K562 (cell line): ENCODE data around the gene P2RX1. TPM values are rescaled to one million over a fixed set of nuclear protein-coding genes. Genes with fewer than 3 reads are reported as not detected.

Experiments used
- ATF4 ChIP-seq: fragments of 450-650 bp; formaldehyde crosslinking; IDR thresholded peaks from 2 replicates; pipeline ENCODE4 v1.4.0; 2022; ENCODE audit warnings: mild to moderate bottlenecking, moderate library complexity
- ATF7 ChIP-seq: fragments of 450-650 bp; IDR thresholded peaks from 2 replicates; pipeline ENCODE4 v1.7.1; 2014; ENCODE audit warnings: mild to moderate bottlenecking, moderate library complexity
- BACH1 ChIP-seq: fragments of 200-800 bp; sonication (Bioruptor generic); IDR thresholded peaks from 2 replicates; pipeline ENCODE4 v1.6.1; 2016; ENCODE audit warnings: missing genetic modification characterization, missing compliant biosample characterization
- CAMTA2 ChIP-seq: fragments of 250-450 bp; sonication (Bioruptor Pico); conservative IDR thresholded peaks from 2 replicates; pipeline ENCODE4 v1.5.1; 2022
- HDGF ChIP-seq: fragments of 450-650 bp; IDR thresholded peaks from 2 replicates; pipeline ENCODE4 v1.6.1; 2016
- HMG20A ChIP-seq: fragments of 450-650 bp; formaldehyde crosslinking; conservative IDR thresholded peaks from 2 replicates; pipeline ENCODE4 v1.4.0; 2020; ENCODE audit warnings: mild to moderate bottlenecking, mixed read lengths
- JUND ChIP-seq, 2 experiments: IDR thresholded peaks; 2 replicates in 1 of 2; 3 replicates in 1 of 2; pipeline ENCODE4 v1.6.1; 2011; ENCODE audit warnings: borderline replicate concordance in 2 of 2, low read depth in 2 of 2, low read length in 2 of 2, improper control_type of control experiment in 1 of 2, missing biosample characterization in 1 of 2, missing genetic modification characterization in 1 of 2, missing genetic modification reagents in 1 of 2
- KHSRP ChIP-seq: fragments of 450-650 bp; IDR thresholded peaks from 2 replicates; pipeline ENCODE4 v1.6.1; 2017
- MCM2 ChIP-seq: fragments of 450-650 bp; IDR thresholded peaks from 2 replicates; pipeline ENCODE4 v1.6.1; 2017; ENCODE audit warnings: low read depth, mild to moderate bottlenecking
- POU5F1 ChIP-seq: fragments of 150-350 bp; IDR thresholded peaks from 2 replicates; pipeline ENCODE4 v1.6.1; 2014; ENCODE audit warnings: borderline replicate concordance, low read length, low read depth, mild to moderate bottlenecking; ENCODE audit not compliant: partially characterized antibody
- RBM25 ChIP-seq: fragments of 200-400 bp; formaldehyde crosslinking; IDR thresholded peaks from 2 replicates; pipeline ENCODE4 v1.6.1; 2018; ENCODE audit warnings: low read length, low read depth, moderate library complexity; ENCODE audit not compliant: severe bottlenecking
- TBL1XR1 ChIP-seq, 2 experiments: IDR thresholded peaks; 2 replicates each; pipeline ENCODE4 v1.6.1; 2012; ENCODE audit warnings: improper control_type of control experiment in 2 of 2, low read length in 2 of 2, mild to moderate bottlenecking in 1 of 2
- ZBTB8A ChIP-seq: fragments of 450-650 bp; IDR thresholded peaks from 2 replicates; pipeline ENCODE4 v1.6.1; 2018; ENCODE audit warnings: mild to moderate bottlenecking, moderate library complexity; ENCODE audit not compliant: partially characterized antibody
- ZC3H8 ChIP-seq: fragments of 450-650 bp; IDR thresholded peaks from 2 replicates; pipeline ENCODE4 v1.6.1; 2017
- ZFP30 ChIP-seq: fragments of 250-450 bp; sonication (Bioruptor Pico); IDR thresholded peaks from 2 replicates; pipeline ENCODE4 v1.8.0; 2022; ENCODE audit warnings: moderate library complexity, mild to moderate bottlenecking, inconsistent platforms, borderline replicate concordance
- ZNF551 ChIP-seq: fragments of 250-450 bp; sonication (Bioruptor Pico); IDR thresholded peaks from 2 replicates; pipeline ENCODE4 v1.5.0; 2021; ENCODE audit warnings: mild to moderate bottlenecking, moderate library complexity
- ZNF79 ChIP-seq: fragments of 250-450 bp; sonication (Bioruptor Pico); IDR thresholded peaks from 2 replicates; pipeline ENCODE4 v1.4.0; 2020; ENCODE audit warnings: low read depth, mild to moderate bottlenecking, moderate library complexity
- polyA plus RNA-seq, 8 experiments: library from polyadenylated mRNA; depleted of rRNA in 4 of 8; stranded (reverse) in 5 of 8; unstranded in 3 of 8; fragments of >200 nt; fragmentation: Nextera tagmentation in 2 of 8; fragmentation: Illumina TruSeq in 1 of 8; extraction: Ambion mirVana in 2 of 8; extraction: Trizol in 1 of 8; gene quantifications; 2 replicates each; pipeline versions ENCODE4 v1.2.1 to v1.2.3, GENCODE V29; 2011 to 2014; ENCODE audit warnings: inconsistent platforms in 1 of 8, missing spikeins in 1 of 8
- total RNA-seq, 7 experiments: library from RNA; depleted of rRNA in 6 of 7; stranded (reverse); fragments of >200 nt in 6 of 7; fragmentation: Illumina TruSeq in 2 of 7; extraction: Trizol in 2 of 7; gene quantifications; 2 replicates each; pipeline versions ENCODE4 v1.2.1 to v1.2.3, GENCODE V29; 2011 to 2021; ENCODE audit warnings: low replicate concordance in 1 of 7
- TF ChIP-seq, protein P1 (sequence below): IDR thresholded peaks from 3 replicates; pipeline ENCODE4 v1.6.1; 2011; ENCODE audit warnings: borderline replicate concordance, mild to moderate bottlenecking, moderate library complexity; ENCODE audit not compliant: insufficient read length; ENCODE audit errors: extremely low read depth
- TF ChIP-seq, protein P2 (sequence below): fragments of 450-650 bp; IDR thresholded peaks from 2 replicates; pipeline ENCODE4 v1.6.1; 2017; ENCODE audit warnings: antibody characterized with exemption

P2RX1 gene
- total and polyA plus RNA-seq, 9 of the 15 experiments (the other 6 are each of a cell fraction or from before 2014, with no cell fraction given) = 0.27 to 20.3 (median 10.3) TPM

DNA sequence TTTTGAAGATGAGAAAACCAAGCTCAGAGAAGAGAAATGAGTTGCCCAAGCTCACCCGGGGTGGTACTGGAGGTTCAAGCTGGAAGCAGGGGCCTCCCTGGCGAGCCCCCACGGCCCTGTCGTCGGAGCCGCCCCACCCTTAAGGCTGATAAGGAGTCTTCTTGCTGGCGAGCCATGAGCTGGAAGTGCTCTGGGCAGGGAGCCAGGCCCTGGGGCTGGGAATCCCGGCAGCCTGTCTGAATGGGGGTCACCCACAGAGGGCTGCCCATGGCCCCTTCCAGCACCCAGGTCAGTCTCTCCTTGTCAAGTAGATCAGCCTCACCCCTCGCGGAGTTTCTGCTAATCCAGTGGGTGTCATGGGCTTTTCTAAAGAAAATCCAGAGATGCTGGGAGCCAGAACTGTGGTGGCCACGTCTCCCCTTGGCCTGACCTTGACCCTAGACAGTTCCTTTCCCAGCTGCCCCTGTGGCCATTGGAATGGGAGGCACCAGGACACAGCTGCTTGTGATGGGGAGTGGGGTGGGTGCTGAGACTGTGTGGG, 1.2 kb upstream of the P2RX1 start (continued):
- TF ChIP-seq, protein P1, sequence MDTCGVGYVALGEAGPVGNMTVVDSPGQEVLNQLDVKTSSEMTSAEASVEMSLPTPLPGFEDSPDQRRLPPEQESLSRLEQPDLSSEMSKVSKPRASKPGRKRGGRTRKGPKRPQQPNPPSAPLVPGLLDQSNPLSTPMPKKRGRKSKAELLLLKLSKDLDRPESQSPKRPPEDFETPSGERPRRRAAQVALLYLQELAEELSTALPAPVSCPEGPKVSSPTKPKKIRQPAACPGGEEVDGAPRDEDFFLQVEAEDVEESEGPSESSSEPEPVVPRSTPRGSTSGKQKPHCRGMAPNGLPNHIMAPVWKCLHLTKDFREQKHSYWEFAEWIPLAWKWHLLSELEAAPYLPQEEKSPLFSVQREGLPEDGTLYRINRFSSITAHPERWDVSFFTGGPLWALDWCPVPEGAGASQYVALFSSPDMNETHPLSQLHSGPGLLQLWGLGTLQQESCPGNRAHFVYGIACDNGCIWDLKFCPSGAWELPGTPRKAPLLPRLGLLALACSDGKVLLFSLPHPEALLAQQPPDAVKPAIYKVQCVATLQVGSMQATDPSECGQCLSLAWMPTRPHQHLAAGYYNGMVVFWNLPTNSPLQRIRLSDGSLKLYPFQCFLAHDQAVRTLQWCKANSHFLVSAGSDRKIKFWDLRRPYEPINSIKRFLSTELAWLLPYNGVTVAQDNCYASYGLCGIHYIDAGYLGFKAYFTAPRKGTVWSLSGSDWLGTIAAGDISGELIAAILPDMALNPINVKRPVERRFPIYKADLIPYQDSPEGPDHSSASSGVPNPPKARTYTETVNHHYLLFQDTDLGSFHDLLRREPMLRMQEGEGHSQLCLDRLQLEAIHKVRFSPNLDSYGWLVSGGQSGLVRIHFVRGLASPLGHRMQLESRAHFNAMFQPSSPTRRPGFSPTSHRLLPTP = no peak
- TF ChIP-seq RBM25 (no peak), ZC3H8 (no peak), ZNF79 (CRISPR knock-in tag) (no peak), MCM2 (no peak), ATF4 (CRISPR knock-in tag) (no peak), BACH1 (tag) (peak; percentile 30; the same call in 1 of the 2 replicates), KHSRP (no peak), TBL1XR1 (IDR thresholded peaks at IDR 0.05; ENCODE audit: low read length in 2 of 2) (no peak), HDGF (no peak), ZNF551 (no peak), CAMTA2 (no peak), POU5F1 (no peak), JUND (IDR thresholded peaks at IDR 0.05; ENCODE audit: borderline replicate concordance, low read depth, low read length) (no peak), JUND (tag; IDR thresholded peaks at IDR 0.05; ENCODE audit: borderline replicate concordance, low read depth, low read length) (no peak), ZBTB8A (no peak), ATF7 (peak; percentile 37; the same call in 1 of the 2 replicates), ZFP30 (CRISPR knock-in tag) (no peak), HMG20A (CRISPR knock-in tag) (no peak)
- TF ChIP-seq, protein P2, sequence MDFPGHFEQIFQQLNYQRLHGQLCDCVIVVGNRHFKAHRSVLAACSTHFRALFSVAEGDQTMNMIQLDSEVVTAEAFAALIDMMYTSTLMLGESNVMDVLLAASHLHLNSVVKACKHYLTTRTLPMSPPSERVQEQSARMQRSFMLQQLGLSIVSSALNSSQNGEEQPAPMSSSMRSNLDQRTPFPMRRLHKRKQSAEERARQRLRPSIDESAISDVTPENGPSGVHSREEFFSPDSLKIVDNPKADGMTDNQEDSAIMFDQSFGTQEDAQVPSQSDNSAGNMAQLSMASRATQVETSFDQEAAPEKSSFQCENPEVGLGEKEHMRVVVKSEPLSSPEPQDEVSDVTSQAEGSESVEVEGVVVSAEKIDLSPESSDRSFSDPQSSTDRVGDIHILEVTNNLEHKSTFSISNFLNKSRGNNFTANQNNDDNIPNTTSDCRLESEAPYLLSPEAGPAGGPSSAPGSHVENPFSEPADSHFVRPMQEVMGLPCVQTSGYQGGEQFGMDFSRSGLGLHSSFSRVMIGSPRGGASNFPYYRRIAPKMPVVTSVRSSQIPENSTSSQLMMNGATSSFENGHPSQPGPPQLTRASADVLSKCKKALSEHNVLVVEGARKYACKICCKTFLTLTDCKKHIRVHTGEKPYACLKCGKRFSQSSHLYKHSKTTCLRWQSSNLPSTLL = no peak
